CD14-positive monocyte (primary cell): ENCODE data around the gene HLA-F. TPM values are rescaled to one million over a fixed set of nuclear protein-coding genes. Genes with fewer than 3 reads are reported as not detected.

Experiments used
- DNase-seq, 3 donors: peaks; one replicate each; pipeline ENCODE4 v3.0.0-alpha.2; 2011 to 2022
- H2AFZ ChIP-seq: 2 replicates; pipeline ENCODE4 v1.6.0; 2012; ENCODE audit warnings: mild to moderate bottlenecking, low read depth, low read length, inconsistent platforms; ENCODE audit not compliant: insufficient read depth, poor library complexity, severe bottlenecking
- H3K27ac ChIP-seq, 2 donors: 1 replicate in 1 of 2; 2 replicates in 1 of 2; pipeline ENCODE4 v1.5.1; 2012 to 2013; ENCODE audit warnings: low read length in 2 of 2, control low read depth in 1 of 2, inconsistent platforms in 1 of 2, low read depth in 1 of 2, mild to moderate bottlenecking in 1 of 2
- H3K27me3 ChIP-seq, 2 donors: one replicate each; pipeline versions ENCODE4 v1.6.0 to v1.6.1; 2011 to 2013; ENCODE audit warnings: low read length in 2 of 2; ENCODE audit not compliant: control insufficient read depth in 2 of 2, insufficient read depth in 2 of 2
- H3K36me3 ChIP-seq, 2 donors: replicated peaks in 1 of 2; 1 replicate in 1 of 2; 2 replicates in 1 of 2; pipeline versions ENCODE4 v1.5.1 to v1.6.1; 2012 to 2013; ENCODE audit warnings: low read length in 2 of 2, control low read depth in 1 of 2, inconsistent platforms in 1 of 2, mild to moderate bottlenecking in 1 of 2; ENCODE audit not compliant: insufficient read depth in 2 of 2, control insufficient read depth in 1 of 2
- H3K4me1 ChIP-seq, 2 donors: 1 replicate in 1 of 2; 2 replicates in 1 of 2; pipeline versions ENCODE4 v1.5.1 to v1.6.1; 2012 to 2013; ENCODE audit warnings: low read length in 2 of 2, control low read depth in 1 of 2, inconsistent platforms in 1 of 2, mild to moderate bottlenecking in 1 of 2, moderate library complexity in 1 of 2; ENCODE audit not compliant: insufficient read depth in 2 of 2, control insufficient read depth in 1 of 2
- H3K4me2 ChIP-seq: replicated peaks from 2 replicates; pipeline ENCODE3; 2012; ENCODE audit warnings: low read length, moderate library complexity, mild to moderate bottlenecking; ENCODE audit not compliant: poor library complexity, severe bottlenecking; ENCODE audit errors: extremely low read depth
- H3K4me3 ChIP-seq, 3 experiments: fragments of 200-600 bp in 1 of 3; sonication (generic) in 1 of 3; replicated peaks in 1 of 3; 1 replicate in 2 of 3; 2 replicates in 1 of 3; pipeline ENCODE4 v1.5.1; 2011 to 2013; ENCODE audit warnings: low read length in 3 of 3, mild to moderate bottlenecking in 3 of 3, control low read depth in 2 of 3, low read depth in 2 of 3, inconsistent platforms in 1 of 3, moderate library complexity in 1 of 3
- H3K79me2 ChIP-seq: 2 replicates; pipeline ENCODE4 v1.6.0; 2012; ENCODE audit warnings: mild to moderate bottlenecking, control low read depth, inconsistent platforms, low read length, moderate library complexity; ENCODE audit not compliant: insufficient read depth
- H3K9ac ChIP-seq: 2 replicates; pipeline ENCODE4 v1.6.0; 2017; ENCODE audit warnings: low read length, mild to moderate bottlenecking; ENCODE audit not compliant: insufficient read depth, poor library complexity, severe bottlenecking
- H3K9me3 ChIP-seq, 2 donors: replicated peaks in 1 of 2; 1 replicate in 1 of 2; 2 replicates in 1 of 2; pipeline versions ENCODE4 v1.5.1 to v1.6.1; 2012 to 2013; ENCODE audit warnings: low read length in 2 of 2, control low read depth in 1 of 2; ENCODE audit not compliant: control insufficient read depth in 1 of 2, insufficient read depth in 1 of 2
- H4K20me1 ChIP-seq: 2 replicates; pipeline ENCODE4 v1.6.0; 2012; ENCODE audit warnings: mild to moderate bottlenecking, low read length, control low read depth, moderate library complexity; ENCODE audit not compliant: insufficient read depth
- H3K27ac Mint-ChIP-seq, 7 donors: one replicate each; pipeline ENCODE4 v1.8.0; 2020; ENCODE audit warnings: mild to moderate bottlenecking in 7 of 7, mixed read lengths in 7 of 7, moderate library complexity in 6 of 7, inconsistent platforms in 2 of 7
- H3K27me3 Mint-ChIP-seq, 3 donors: one replicate each; pipeline ENCODE4 v1.8.0; 2021 to 2022; ENCODE audit warnings: low read depth in 3 of 3, mild to moderate bottlenecking in 3 of 3, mixed read lengths in 3 of 3, moderate library complexity in 3 of 3, inconsistent platforms in 1 of 3
- H3K36me3 Mint-ChIP-seq, 2 donors: one replicate each; pipeline ENCODE4 v1.8.0; 2020; ENCODE audit warnings: mixed read lengths in 2 of 2, inconsistent platforms in 1 of 2, mild to moderate bottlenecking in 1 of 2
- H3K4me1 Mint-ChIP-seq: one replicate; pipeline ENCODE4 v1.8.0; 2020; ENCODE audit warnings: mild to moderate bottlenecking, mixed read lengths
- H3K4me3 Mint-ChIP-seq, 2 donors: one replicate each; pipeline ENCODE4 v1.8.0; 2020; ENCODE audit warnings: mild to moderate bottlenecking in 2 of 2, mixed read lengths in 2 of 2, moderate library complexity in 1 of 2
- H3K9me3 Mint-ChIP-seq, 7 donors: one replicate each; pipeline ENCODE4 v1.8.0; 2020 to 2022; ENCODE audit warnings: mixed read lengths in 7 of 7, mild to moderate bottlenecking in 6 of 7, moderate library complexity in 6 of 7, inconsistent platforms in 2 of 7
- CTCF ChIP-seq: fragments of 200-600 bp; IDR thresholded peaks from one replicate; pipeline ENCODE4 v1.8.0; 2022; ENCODE audit warnings: antibody characterized with exemption, mild to moderate bottlenecking
- WGBS: methylation state at CpG from one replicate; pipeline ENCODE4 v1.1.5; 2013; ENCODE audit warnings: missing lambda C conversion rate; ENCODE audit not compliant: insufficient coverage; 5-methylcytosine and 5-hydroxymethylcytosine counted together
- intact Hi-C, 2 donors: fragments of 100-400 bp; cut with micrococcal nuclease; formaldehyde crosslinking; loops; one replicate each; pipeline versions ENCODE4 v1.15.0 to v1.15.1; 2023
- polyA plus RNA-seq, 3 donors: library from polyadenylated mRNA; depleted of rRNA in 1 of 3; unstranded in 2 of 3; stranded (reverse) in 1 of 3; fragments of 300-500 nt in 2 of 3; fragments of >200 nt in 1 of 3; fragmentation: Illumina TruSeq in 2 of 3; gene quantifications; 1 replicate in 2 of 3; 2 replicates in 1 of 3; pipeline ENCODE4 v1.2.3, GENCODE V29; 2012 to 2021

The HLA-F gene
- polyA plus RNA-seq, 3 donors, result 283 to 816 (median 394) TPM

- no peak overlapping the region for H3K27ac ChIP-seq
- no peak overlapping the region for H3K9ac ChIP-seq
- peaks cover 0 to 7% of the 10 kb centered on the region in 2 donors for H3K9me3 ChIP-seq
- Mint-ChIP-seq H3K4me1 (peaks cover 7% of the 10 kb centered on the region), H3K27me3 (peaks cover 9 to 21% (median 10%) of the 10 kb centered on the region in 3 donors), H3K4me3 (no peak overlapping the region), H3K9me3 (peaks cover 0 to 8% (median 4%) of the 10 kb centered on the region in 7 donors), H3K27ac (no peak overlapping the region), H3K36me3 (no peaks in the 10 kb centered on the region)
- intact Hi-C loops, result no loop called here
- DNase-seq, result no peak
- TF ChIP-seq CTCF, result no peak
- H3K79me2 ChIP-seq, result no peaks in the 10 kb centered on the region
- no peak overlapping the region for H3K4me3 ChIP-seq
- H3K4me2 ChIP-seq, result no peak overlapping the region
- no peaks in the 10 kb centered on the region for H3K36me3 ChIP-seq
- no peaks in the 10 kb centered on the region for H3K27me3 ChIP-seq
- WGBS, result 95% methylated on average over 6 of the region's 8 CpGs
- no peaks in the 10 kb centered on the region for H3K4me1 ChIP-seq
- no peaks in the 10 kb centered on the region for H4K20me1 ChIP-seq
- no peak overlapping the region for H2AFZ ChIP-seq
These were observed 41.4 kb upstream of the HLA-F start for GRCh38 chr6:29681811-29682210.

- intact Hi-C loops, result no loop called here
- Histone ChIP-seq H3K9me3 (no peaks in the 10 kb centered on the region), H3K36me3 (no peaks in the 10 kb centered on the region), H3K4me1 (no peaks in the 10 kb centered on the region), H3K79me2 (no peaks in the 10 kb centered on the region), H3K27me3 (no peaks in the 10 kb centered on the region), H3K4me3 (no peak overlapping the region), H3K27ac (no peak overlapping the region), H3K4me2 (no peak overlapping the region), H3K9ac (no peak overlapping the region), H2AFZ (peak overlapping the region; percentile 24), H4K20me1 (no peaks in the 10 kb centered on the region)
- Mint-ChIP-seq H3K27me3 (peaks cover 1 to 16% (median 3%) of the 10 kb centered on the region in 3 donors), H3K9me3 (peaks cover 0 to 10% (median 1%) of the 10 kb centered on the region in 7 donors), H3K4me1 (peaks cover 2% of the 10 kb centered on the region), H3K36me3 (no peaks in the 10 kb centered on the region), H3K4me3 (peak overlapping the region in 1 of 2 donors; percentile 65), H3K27ac (no peak overlapping the region)
- TF ChIP-seq CTCF, result no peak
- WGBS, result 75% methylated on average over 9 of the region's 15 CpGs
- no peak for DNase-seq
These were observed 37.4 kb upstream of the HLA-F start for GRCh38 chr6:29685718-29686326.
